ENCODE results near the gene CDRT15.

Gene CDRT15

DNA sequence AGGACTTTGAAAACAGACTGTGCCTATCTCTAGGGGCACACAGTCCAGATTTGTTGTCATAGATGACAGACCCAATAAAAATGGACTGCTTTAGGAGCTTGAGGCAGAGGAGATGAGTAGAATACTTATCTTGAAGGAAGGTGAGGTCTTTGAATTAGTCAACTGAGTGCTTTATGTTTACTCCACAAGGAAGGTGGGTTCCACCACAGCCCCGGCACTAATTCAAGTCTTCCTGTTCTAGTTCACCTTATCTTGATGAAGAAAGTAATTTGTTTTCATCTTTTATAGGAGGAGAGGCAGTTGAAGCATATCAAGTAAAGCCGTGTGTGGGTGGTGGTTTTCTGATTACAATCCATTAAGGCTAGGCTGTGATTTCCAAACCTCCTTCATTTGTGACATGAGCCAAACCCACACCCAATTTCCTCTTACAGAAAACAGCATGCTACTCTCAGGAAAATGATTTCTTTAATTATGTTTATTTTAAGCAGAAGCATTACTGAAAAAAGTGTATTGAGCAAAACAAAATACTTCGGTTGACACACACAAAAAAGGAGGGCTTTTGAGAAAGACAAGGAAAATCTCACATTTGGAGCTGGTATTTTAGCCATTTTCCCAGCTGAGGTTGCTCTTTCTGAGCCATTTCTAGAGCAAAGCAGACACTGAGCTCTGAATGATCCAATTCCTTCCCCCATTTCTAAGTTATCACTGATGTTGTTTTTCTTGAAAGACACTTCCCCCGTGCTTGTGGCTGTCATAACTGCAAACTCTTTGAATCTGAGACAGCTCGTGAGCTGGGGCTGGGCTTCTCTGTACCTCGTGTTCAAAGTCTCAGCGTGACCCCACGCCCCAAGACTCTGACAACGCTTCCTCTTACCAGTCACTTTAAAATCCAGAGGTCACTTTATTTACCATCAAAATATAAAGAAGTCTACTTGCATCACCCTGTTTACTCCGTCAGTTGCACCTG, 35.4 kb downstream of the CDRT15 start:
- H3K27ac ChIP-seq = no peak overlapping the region
- TF ChIP-seq ZFX (IDR thresholded peaks at IDR 0.05) (no peak), CTCF (conservative IDR thresholded peaks at IDR 0.05) (no peak)

DNA sequence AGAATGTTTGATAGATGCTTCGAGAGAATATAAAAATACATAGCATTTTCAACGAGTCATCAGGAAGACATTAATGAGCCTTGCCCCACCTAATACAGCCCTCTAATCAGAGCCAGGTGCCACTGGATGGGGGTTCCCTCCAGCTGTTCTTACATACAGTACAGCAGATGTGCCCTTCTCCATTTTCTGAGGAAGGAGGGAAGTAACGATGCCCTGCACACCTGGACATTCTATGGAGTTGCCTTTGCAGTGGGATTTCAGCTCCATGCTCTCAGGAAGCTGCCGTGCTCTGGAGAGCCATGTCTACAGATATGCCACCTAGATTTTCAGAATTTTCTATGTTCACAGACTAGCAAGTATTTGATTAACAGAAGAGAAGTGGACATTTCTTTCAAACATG, 36.3 kb downstream of the CDRT15 start:
- no peak overlapping the region; the same call in 1 of the 2 replicates for H3K27ac ChIP-seq
- TF ChIP-seq CTCF (conservative IDR thresholded peaks at IDR 0.05) (no peak), ZFX (IDR thresholded peaks at IDR 0.05) (no peak)

- H3K27ac ChIP-seq = no peak overlapping the region; the same call in 1 of the 2 replicates
- no peak for TF ChIP-seq CTCF (conservative IDR thresholded peaks at IDR 0.05)
- TF ChIP-seq ZFX (IDR thresholded peaks at IDR 0.05) = no peak
Observed at GRCh38 chr17:14199601-14200000, 37.1 kb downstream of the CDRT15 start.

DNA sequence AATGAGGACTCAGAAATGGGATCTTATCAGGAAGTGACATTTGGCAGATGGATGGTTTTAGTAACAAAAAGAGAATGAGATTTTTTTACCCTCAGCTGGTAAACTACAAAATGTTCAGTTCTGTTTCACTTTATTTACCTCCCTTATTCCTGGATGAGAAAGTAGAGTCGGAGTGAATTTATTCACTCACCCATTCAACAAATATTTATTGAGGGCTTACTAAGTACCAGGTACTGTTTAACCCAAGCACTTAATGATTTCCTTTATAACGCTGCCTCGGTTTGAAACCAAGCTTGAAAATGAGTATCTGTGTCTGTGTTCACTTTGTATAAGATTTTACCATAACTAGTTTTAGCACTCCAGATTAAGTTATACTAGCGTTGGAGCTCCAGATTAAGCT, 38.1 kb downstream of the CDRT15 start:
- no peak overlapping the region for H3K27ac ChIP-seq
- TF ChIP-seq ZFX (IDR thresholded peaks at IDR 0.05) (no peak), CTCF (conservative IDR thresholded peaks at IDR 0.05) (no peak)

DNA sequence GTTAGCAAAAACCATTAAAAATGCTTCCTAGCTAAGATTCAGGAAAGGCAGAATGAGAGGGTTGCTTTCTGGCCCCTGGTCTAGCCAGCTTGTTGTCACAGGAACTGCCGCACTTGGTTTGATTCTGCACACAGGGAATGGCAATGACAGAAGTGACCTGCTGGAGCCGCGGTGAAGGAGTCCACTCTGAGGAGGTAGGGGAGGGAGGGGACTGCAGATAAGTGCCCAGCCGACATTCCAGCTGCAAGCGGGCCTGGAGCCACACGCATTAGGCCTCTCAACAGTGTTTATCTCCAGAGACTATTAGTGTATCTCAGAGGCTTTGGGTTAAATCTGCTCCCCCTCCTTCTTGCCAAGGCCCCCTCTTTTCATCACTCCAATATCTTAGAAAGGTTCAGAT, 38.6 kb downstream of the CDRT15 start:
- TF ChIP-seq CTCF (conservative IDR thresholded peaks at IDR 0.05) (no peak), ZFX (IDR thresholded peaks at IDR 0.05) (no peak)
- no peak overlapping the region for H3K27ac ChIP-seq

GRCh38 chr17:14197586-14197985, 39.1 kb downstream of the CDRT15 start:
- no peak overlapping the region for H3K27ac ChIP-seq
- TF ChIP-seq ZFX (IDR thresholded peaks at IDR 0.05) (no peak), CTCF (conservative IDR thresholded peaks at IDR 0.05) (no peak)

GRCh38 chr17:14197057-14197456, 39.6 kb downstream of the CDRT15 start:
- no peak for TF ChIP-seq CTCF (conservative IDR thresholded peaks at IDR 0.05)
- no peak for TF ChIP-seq ZFX (IDR thresholded peaks at IDR 0.05)
- H3K27ac ChIP-seq = no peak overlapping the region

Data from C4-2B (cell line).